ENCODE data around the gene TFIP11.

DNA sequence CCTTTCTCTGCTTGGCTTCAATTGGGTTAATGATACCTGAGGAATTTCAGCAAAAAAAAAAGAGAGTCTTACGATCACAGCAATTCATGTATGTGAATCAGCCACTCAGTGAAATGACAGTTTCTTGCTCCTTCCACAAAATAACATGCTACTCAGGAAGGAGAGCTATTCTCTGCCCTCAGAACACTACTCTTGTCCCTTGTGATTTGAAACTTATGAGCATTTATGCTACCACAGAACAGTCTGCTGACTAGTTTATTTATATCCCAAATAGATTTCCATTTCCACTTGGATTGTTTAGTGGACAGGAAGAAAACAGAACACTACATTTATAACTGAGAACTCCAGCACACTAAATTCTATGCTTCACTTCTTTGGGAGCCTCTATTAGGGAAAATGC lies 8.5 kb downstream of the TFIP11 start:
- TF ChIP-seq CTCF (IDR thresholded peaks at IDR 0.05) = no peak
- no peak for TF ChIP-seq POLR2A (IDR thresholded peaks at IDR 0.05)

Data from testis (tissue), 2 donors.